HEK293T (cell line): ENCODE results near the gene MLH1.

Source experiments
- BHLHE40 ChIP-seq: fragments of 450-650 bp; IDR thresholded peaks from 2 replicates; pipeline ENCODE4 v1.6.1; 2016; ENCODE audit warnings: mild to moderate bottlenecking, moderate library complexity, borderline replicate concordance
- ELF4 ChIP-seq: fragments of 450-650 bp; IDR thresholded peaks from 2 replicates; pipeline ENCODE4 v1.6.1; 2017; ENCODE audit warnings: antibody characterized with exemption
- FOXK2 ChIP-seq: fragments of 450-650 bp; IDR thresholded peaks from 2 replicates; pipeline ENCODE4 v1.6.1; 2016; ENCODE audit warnings: mild to moderate bottlenecking
- FOXM1 ChIP-seq: fragments of 450-650 bp; IDR thresholded peaks from 2 replicates; pipeline ENCODE4 v1.6.1; 2017; ENCODE audit warnings: mild to moderate bottlenecking, borderline replicate concordance
- HDGF ChIP-seq: fragments of 450-650 bp; IDR thresholded peaks from 2 replicates; pipeline ENCODE4 v1.6.1; 2017; ENCODE audit warnings: antibody characterized with exemption, borderline replicate concordance
- SP1 ChIP-seq: fragments of 450-650 bp; IDR thresholded peaks from 2 replicates; pipeline ENCODE4 v1.6.1; 2017
- SUZ12 ChIP-seq: fragments of 450-650 bp; IDR thresholded peaks from 2 replicates; pipeline ENCODE4 v1.6.1; 2016; ENCODE audit warnings: mild to moderate bottlenecking

DNA sequence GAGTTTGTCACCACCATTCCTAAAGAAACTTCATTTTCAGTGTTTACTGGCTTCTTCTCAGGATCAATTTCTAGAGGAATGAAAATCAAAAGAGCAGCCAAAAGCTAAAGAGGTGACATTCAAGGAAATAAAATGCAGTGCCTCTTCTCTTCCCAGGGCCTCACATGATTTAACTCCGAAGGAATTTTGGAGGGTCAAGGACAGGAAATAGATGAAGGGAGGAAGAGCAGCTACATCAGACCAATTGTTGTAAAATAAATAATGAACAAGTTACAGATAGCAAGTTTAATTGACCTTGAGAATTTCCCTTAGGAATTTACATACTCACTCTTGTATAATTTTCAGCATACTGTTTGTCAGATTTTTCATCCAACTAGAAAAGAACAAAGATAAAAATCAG lies 103.0 kb downstream of the MLH1 start:
- TF ChIP-seq BHLHE40 (no peak), ELF4 (no peak), SP1 (no peak), FOXK2 (no peak), FOXM1 (no peak), HDGF (no peak), SUZ12 (no peak)
